SK-N-SH treated with all-trans-retinoic acid at 6 μM for 48 hours (cell line): ENCODE measurements around the gene IL10RA.

Experiments used
- CREB5 ChIP-seq: fragments of 250-450 bp; sonication (Bioruptor Pico); IDR thresholded peaks from 2 replicates; pipeline ENCODE4 v1.5.1; 2020; ENCODE audit warnings: low read depth, mild to moderate bottlenecking, moderate library complexity
- CSDC2 ChIP-seq: fragments of 250-450 bp; sonication (Bioruptor Pico); IDR thresholded peaks from 2 replicates; pipeline ENCODE4 v1.5.0; 2020; ENCODE audit warnings: mild to moderate bottlenecking, moderate library complexity
- PATZ1 ChIP-seq: fragments of 250-450 bp; sonication (Bioruptor Pico); IDR thresholded peaks from 2 replicates; pipeline ENCODE4 v1.8.0; 2020; ENCODE audit warnings: mild to moderate bottlenecking, moderate library complexity, borderline replicate concordance
- RARB ChIP-seq: fragments of 250-450 bp; sonication (Bioruptor Pico); IDR thresholded peaks from 2 replicates; pipeline ENCODE4 v1.8.0; 2021; ENCODE audit warnings: mild to moderate bottlenecking, moderate library complexity
- TCF4 ChIP-seq: fragments of 250-450 bp; sonication (Bioruptor Pico); IDR thresholded peaks from 2 replicates; pipeline ENCODE4 v1.8.0; 2021; ENCODE audit warnings: mild to moderate bottlenecking, moderate library complexity, borderline replicate concordance
- TOX ChIP-seq: fragments of 250-450 bp; sonication (Bioruptor Pico); IDR thresholded peaks from 2 replicates; pipeline ENCODE4 v1.8.0; 2021; ENCODE audit warnings: mild to moderate bottlenecking, moderate library complexity, borderline replicate concordance
- ZC3H10 ChIP-seq: fragments of 250-450 bp; sonication (Bioruptor Pico); IDR thresholded peaks from 2 replicates; pipeline ENCODE4 v1.5.1; 2021; ENCODE audit warnings: mild to moderate bottlenecking, moderate library complexity

- TF ChIP-seq RARB (CRISPR knock-in tag) (no peak), TOX (CRISPR knock-in tag) (no peak), TCF4 (CRISPR knock-in tag) (no peak), PATZ1 (CRISPR knock-in tag) (no peak), CSDC2 (CRISPR knock-in tag) (no peak), CREB5 (CRISPR knock-in tag) (no peak), ZC3H10 (CRISPR knock-in tag) (no peak)
These were observed 9.3 kb downstream of the IL10RA start for GRCh38 chr11:117995472-117995871.
